Ecto neural progenitor cell (in vitro differentiated cells): ENCODE results near the gene STIM2.
"Not testable (repeated sequence)": the region's sequence is repeated elsewhere in the genome, so short reads cannot be mapped to it uniquely, and the experiment has no call there.

Source experiments
- DNase-seq: peaks from one replicate; pipeline ENCODE4 v3.0.0-alpha.2; 2018; ENCODE audit warnings: low spot score

The STIM2 gene

GRCh38 chr4:26867914-26868684 is 7.5 kb downstream of the STIM2 start:
- no peak for DNase-seq

DNA sequence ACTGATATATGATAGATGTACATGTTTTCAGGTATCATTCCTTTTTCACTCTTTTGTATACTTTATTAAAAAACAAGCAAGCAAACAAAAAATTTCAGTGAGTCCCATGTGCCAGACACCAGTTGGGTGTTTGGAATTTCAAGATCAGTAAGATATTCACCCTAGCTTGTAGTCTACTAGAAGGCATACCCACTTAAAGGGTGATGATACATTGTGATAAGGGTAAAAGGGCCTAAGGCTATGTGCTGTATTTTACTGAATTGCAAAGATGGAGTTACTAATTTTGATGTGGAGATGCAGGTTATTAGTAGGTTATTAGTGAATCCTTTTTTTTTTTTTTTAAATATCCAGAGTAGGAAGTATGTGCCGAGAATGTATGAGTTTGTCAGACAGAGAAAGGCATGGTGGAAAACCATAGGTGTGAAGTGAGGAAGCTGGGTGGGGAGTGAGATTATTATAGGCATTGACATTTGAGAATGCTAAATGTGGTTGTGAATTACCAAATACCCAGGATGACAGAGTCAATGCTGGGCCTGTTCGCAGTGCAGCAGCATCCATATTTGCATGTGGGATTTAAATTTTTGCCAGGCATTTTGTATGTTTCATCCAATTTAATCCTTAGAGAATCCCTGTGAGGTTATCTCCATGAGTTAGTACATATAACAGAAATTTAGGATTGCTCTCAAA is 10.1 kb downstream of the STIM2 start:
- DNase-seq: no peak

GRCh38 chr4:26871611-26872010 is 11.0 kb downstream of the STIM2 start:
- no peak for DNase-seq

DNA sequence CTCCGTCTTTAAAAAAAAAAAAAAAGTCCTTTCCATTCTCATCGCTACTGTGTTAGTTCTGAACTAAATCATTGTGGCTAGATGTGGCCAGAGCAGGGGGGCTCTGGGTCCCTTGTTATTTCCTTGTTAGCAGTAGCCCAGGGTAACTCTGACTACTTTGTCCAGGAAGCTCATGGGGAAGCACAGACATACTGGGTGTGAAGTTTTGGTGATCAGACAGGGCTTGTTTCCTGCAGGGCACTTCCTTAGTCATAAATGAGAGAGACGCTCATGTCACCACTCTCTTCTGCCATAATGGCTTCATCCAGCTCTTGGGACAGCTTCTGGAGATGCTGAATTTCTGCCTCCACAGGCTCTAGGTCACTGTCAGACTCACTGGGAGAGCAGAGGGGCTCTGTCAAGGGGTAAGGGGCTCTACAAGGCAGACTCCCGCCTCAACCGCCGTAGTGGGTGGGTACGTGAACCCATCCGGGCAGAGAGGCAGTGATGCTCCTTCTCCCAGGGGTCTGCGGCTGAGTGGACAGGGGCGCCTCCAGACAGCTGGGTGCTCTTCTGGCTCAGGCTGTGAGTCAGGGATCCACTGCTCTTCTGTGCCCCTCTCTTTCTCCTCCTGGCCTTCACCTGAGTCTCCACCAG is 12.9 kb downstream of the STIM2 start:
- no peak for DNase-seq

DNA sequence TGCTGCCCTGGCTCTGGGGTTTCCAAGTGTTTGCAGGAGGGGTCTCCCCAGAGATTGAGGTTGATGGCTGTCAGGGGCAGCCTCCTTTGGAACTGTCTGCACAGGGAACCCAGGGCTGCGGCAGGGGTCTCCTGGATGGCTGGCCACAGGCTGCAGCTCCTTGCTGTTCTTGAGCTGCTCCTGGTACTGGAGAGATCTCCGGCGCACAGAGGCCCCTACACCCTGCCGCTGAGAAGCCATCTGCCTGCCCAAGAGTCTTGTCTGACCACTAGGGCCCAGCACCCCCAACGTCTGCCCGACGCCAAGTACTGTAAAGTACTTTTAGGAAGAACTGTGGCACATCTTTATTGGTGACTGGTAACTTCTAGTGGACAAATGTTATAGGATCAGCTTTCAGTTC is 13.5 kb downstream of the STIM2 start:
- no peak for DNase-seq

DNA sequence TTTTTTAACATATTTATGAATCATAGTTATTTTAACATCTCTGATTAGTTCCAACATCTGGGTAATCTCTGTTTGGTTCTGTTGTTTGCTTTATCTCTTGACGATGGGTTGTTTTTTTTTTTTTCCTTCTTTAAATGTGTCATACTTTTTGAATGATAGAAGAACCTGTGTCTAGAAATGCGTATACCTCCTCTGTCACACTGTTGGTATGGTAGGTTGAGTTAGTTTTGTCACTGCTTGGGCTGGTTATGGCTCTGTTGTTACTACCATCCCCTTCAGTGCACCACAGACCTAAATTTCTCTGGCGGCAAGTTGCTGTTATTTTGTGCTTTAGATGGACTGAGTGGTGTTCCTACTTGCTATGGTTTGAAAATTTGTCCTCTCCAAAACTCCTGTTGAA is 16.8 kb downstream of the STIM2 start:
- no peak for DNase-seq

GRCh38 chr4:26877961-26878360 is 17.3 kb downstream of the STIM2 start:
- no peak for DNase-seq

GRCh38 chr4:26878794-26879391 is 18.3 kb downstream of the STIM2 start:
- no peak for DNase-seq

GRCh38 chr4:26879805-26880204 is 19.2 kb downstream of the STIM2 start:
- no peak for DNase-seq

DNA sequence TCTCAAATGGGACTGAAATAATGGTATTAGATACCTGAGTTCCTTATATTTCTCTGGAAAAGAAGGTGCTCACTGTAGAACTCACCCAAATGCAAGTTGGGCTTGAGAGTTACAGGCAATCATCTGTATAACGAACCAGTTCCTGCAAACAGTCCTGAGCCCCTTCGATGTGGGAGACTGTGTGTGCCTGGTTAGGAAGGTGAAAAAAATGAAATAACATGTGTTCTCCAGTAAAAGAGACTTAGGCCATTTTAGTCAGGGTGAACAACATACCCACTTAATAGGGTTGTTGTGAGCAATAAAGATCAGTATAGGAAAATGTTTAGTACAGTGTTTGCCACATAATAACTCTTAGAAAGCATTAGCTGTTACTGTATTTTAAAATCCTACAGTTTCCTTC is 23.4 kb downstream of the STIM2 start:
- DNase-seq: no peak

GRCh38 chr4:26884486-26884988 is 23.9 kb downstream of the STIM2 start:
- DNase-seq: no peak

DNA sequence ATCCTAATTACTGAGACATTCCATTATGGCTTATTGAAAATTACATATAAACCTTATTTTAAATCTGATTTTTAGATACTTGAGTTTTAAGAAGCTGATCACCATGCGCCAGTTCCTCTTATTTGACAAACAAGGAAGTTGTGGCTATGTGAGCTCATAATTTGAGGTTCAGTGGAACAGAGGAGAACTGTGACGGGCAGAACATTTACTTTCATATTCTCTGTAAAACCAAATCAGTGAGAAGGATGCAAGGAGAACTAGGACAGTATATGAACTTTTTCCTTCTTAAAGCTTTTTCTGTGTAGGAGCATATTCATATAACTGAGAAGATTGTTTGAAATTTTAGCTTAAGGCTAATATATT is 25.3 kb downstream of the STIM2 start:
- no peak for DNase-seq

DNA sequence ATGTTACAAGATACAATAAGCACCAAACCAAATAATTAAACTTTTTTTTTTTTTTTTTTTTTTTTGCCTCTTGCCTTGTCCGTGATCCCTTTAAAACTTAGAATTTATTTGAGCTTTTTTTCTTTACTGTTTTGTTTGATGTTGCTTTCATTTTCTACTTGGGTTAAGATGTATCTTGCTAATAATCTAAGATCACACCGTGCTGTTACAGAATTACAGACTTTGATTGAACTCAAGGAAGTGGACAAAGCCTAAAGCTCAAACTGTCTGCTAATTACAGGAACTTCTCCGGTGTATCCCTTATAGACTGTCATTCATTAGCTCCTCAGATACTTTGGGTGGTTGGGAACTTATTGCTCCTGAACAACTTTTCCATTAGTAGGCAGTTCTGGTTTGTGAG is 26.5 kb downstream of the STIM2 start:
- DNase-seq: no peak

- DNase-seq: no peak
Measured at GRCh38 chr4:26887809-26888208, 27.2 kb downstream of the STIM2 start.

DNA sequence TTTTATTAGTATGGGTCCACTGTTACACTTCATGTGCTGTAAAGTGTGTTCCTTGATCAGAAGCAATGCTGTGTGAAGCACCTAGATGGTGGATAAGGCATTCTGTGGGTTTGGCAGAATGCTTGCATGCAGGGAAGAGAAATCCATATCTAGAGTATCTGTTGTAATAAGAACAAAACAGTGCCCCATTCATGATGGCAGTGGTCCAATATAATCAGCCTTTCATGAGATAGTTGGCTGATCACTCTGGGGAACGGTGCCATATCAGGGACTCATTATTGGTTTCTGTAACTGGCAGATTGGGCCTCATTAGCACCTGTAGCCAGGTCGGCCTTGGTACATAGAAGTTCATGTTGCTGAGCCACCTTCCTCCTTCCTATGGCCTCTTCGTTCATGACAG is 28.7 kb downstream of the STIM2 start:
- no peak for DNase-seq

GRCh38 chr4:26891054-26891453 is 30.4 kb downstream of the STIM2 start:
- DNase-seq: no peak

DNA sequence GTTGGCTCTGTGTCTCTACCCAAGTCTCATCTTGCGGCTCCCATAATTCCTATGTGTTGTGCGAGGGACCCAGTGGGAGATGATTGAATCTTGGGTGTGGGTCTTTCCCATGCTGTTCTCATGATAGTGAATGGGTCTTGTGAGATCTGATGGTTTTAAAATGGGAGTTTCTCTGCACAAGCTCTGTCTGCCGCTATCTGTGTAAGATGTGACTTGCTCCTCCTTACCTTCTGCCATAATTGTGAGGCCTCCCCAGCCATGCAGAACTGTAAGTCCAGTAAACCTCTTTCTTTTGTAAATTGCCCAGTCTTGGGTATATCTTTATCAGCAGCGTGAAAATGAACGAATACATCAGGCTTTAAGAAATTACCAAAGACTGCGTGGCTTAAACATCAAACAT is 31.2 kb downstream of the STIM2 start:
- no peak for DNase-seq

GRCh38 chr4:26892480-26893150 is 32.0 kb downstream of the STIM2 start:
- DNase-seq: no peak

DNA sequence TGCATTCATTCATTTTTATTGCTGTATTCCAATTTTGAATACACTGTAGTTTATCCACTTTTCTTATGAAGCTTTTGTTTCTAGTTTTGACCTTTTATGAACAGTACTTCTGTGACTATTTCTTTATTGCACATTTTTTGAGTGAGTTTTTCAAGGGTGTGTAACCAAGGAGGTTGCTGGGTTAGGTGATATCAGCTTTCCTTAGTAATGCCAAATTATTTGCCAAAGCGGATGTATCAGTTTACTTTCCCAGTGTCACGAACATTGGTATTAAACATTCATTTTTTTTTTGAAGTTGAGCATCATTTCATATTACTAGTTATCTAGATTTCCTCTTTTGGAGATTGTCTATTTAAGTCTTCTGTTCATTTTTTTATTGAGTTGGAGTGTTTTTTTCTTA is 32.9 kb downstream of the STIM2 start:
- DNase-seq: no peak

GRCh38 chr4:26894881-26895280 is 34.2 kb downstream of the STIM2 start:
- not testable (repeated sequence) for DNase-seq

GRCh38 chr4:26896636-26897035 is 36.0 kb downstream of the STIM2 start:
- no peak for DNase-seq

DNA sequence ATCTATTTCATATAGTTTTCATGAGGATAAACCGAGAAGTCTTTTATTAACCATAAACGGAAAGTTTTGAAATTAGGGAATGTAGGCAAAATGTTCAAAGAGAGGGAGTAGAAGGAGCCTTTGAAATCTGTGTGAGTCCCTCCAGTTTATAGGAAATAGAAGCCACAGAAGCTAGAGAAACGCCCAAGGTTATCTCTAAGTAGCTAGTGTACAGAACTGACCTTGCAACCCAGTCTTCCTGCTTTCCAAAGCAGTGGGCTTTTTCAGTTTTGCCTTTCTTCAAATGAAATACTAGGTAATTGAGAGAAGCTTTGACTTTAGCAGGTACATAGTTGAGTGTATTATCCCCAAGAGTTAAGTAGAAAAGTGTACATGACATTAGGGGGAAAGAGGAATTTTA is 39.4 kb downstream of the STIM2 start:
- DNase-seq: no peak
